GM12878 (cell line): Measurements from ENCODE around the gene TEX9. TPM values are rescaled to one million over a fixed set of nuclear protein-coding genes. Genes with fewer than 3 reads are reported as not detected.

ENCODE experiments used
- ATAC-seq: fragments of 200-7000 bp; cut with Tn5 transposase; 3 replicates; pipeline ENCODE4 v1.9.1; 2020; ENCODE audit warnings: mild to moderate bottlenecking, moderate library complexity
- BruUV-seq: library from RNA; stranded (reverse); fragments of 400-500 nt; replicated peaks from 2 replicates; lab custom pipeline; 2021; lab: Mats Ljungman, UMichigan
- CTCF ChIA-PET: fragments of 300-600 bp; sonication (Branson Sonifier 250); formaldehyde crosslinking; extraction: SDS; loops from one replicate; lab custom pipeline; 2021; ENCODE audit warnings: inconsistent platforms; lab: Yijun Ruan, JAX
- POLR2A ChIA-PET: fragments of 350-600 bp; formaldehyde crosslinking; extraction: SDS; loops from one replicate; lab custom pipeline; 2021; ENCODE audit warnings: inconsistent platforms; lab: Charles Lee
- RAD21 ChIA-PET: fragments of 300-600 bp; sonication (Branson Sonifier 250); formaldehyde crosslinking; loops from one replicate; lab custom pipeline; 2023; ENCODE audit warnings: antibody characterized with exemption; ENCODE audit not compliant: unreplicated experiment; lab: Charles Lee
- SMC1A ChIA-PET: fragments of 300-600 bp; sonication (Branson Sonifier 250); formaldehyde crosslinking; loops from one replicate; lab custom pipeline; 2023; ENCODE audit not compliant: unreplicated experiment, uncharacterized antibody; lab: Charles Lee
- DNase-seq: peaks from one replicate; pipeline ENCODE4 v3.0.0-alpha.2; 2011; ENCODE audit warnings: low read depth, low spot score
- FAIRE-seq: peaks from 3 replicates; lab custom pipeline; 2011; peaks lifted over from hg19 to GRCh38; lab: Jason Lieb, UNC
- H2AFZ ChIP-seq: 2 replicates; pipeline ENCODE4 v1.6.0; 2011; ENCODE audit warnings: low read depth, low read length, control low read depth; ENCODE audit not compliant: control insufficient read depth
- H3K27ac ChIP-seq: 2 replicates; pipeline ENCODE4 v1.5.1; 2011; ENCODE audit warnings: control low read depth; ENCODE audit not compliant: control insufficient read depth, insufficient read depth
- H3K27me3 ChIP-seq, 2 experiments: replicated peaks in 1 of 2; 2 replicates each; pipeline versions ENCODE4 v1.6.0 to v1.6.1; 2011; ENCODE audit warnings: low read length in 1 of 2; ENCODE audit not compliant: control insufficient read depth in 2 of 2, insufficient read depth in 2 of 2
- H3K36me3 ChIP-seq, 2 experiments: 2 replicates each; pipeline ENCODE4 v1.5.1; 2011; ENCODE audit warnings: low read length in 1 of 2; ENCODE audit not compliant: control insufficient read depth in 2 of 2, insufficient read depth in 2 of 2
- H3K4me1 ChIP-seq: 2 replicates; pipeline ENCODE4 v1.6.1; 2011; ENCODE audit warnings: mild to moderate bottlenecking, low read length, moderate library complexity, mixed read lengths; ENCODE audit not compliant: control insufficient read depth, insufficient read depth
- H3K4me2 ChIP-seq: 2 replicates; pipeline ENCODE4 v1.6.0; 2011; ENCODE audit warnings: control low read depth; ENCODE audit not compliant: control insufficient read depth, insufficient read depth
- H3K4me3 ChIP-seq: fragments of 200-600 bp; sonication (generic); 2 replicates; pipeline ENCODE4 v1.5.1; 2016
- H3K79me2 ChIP-seq: 2 replicates; pipeline ENCODE4 v1.6.0; 2011; ENCODE audit warnings: low read length; ENCODE audit not compliant: control insufficient read depth, insufficient read depth
- H3K9ac ChIP-seq: 2 replicates; pipeline ENCODE4 v1.8.0; 2011; ENCODE audit warnings: low read length, control low read depth, mixed read lengths; ENCODE audit not compliant: control insufficient read depth, insufficient read depth
- H3K9me3 ChIP-seq: replicated peaks from 3 replicates; pipeline ENCODE4 v1.5.1; 2011; ENCODE audit warnings: mild to moderate bottlenecking, low read length; ENCODE audit not compliant: control insufficient read depth, insufficient read depth
- H4K20me1 ChIP-seq: 2 replicates; pipeline ENCODE4 v1.6.0; 2011; ENCODE audit not compliant: control insufficient read depth, insufficient read depth
- ATF3 ChIP-seq: IDR thresholded peaks from 2 replicates; pipeline ENCODE4 v1.6.1; 2011; ENCODE audit warnings: low read depth, mild to moderate bottlenecking, low read length, moderate library complexity, borderline replicate concordance; ENCODE audit errors: extremely low read depth
- BCL11A ChIP-seq: IDR thresholded peaks from 2 replicates; pipeline ENCODE4 v1.6.1; 2011; ENCODE audit warnings: low read depth, low read length
- BRCA1 ChIP-seq: IDR thresholded peaks from 2 replicates; pipeline ENCODE4 v1.6.1; 2011; ENCODE audit warnings: low read depth, low read length, improper control_type of control experiment
- IKZF1 ChIP-seq: fragments of 450-650 bp; conservative IDR thresholded peaks from 2 replicates; pipeline ENCODE4 v1.6.1; 2017; ENCODE audit warnings: antibody characterized with exemption, mild to moderate bottlenecking
- IKZF2 ChIP-seq, 2 experiments: fragments of 450-650 bp; IDR thresholded peaks; 2 replicates each; pipeline ENCODE4 v1.6.1; 2017; ENCODE audit warnings: mild to moderate bottlenecking in 2 of 2, moderate library complexity in 2 of 2
- MAX ChIP-seq: IDR thresholded peaks from 2 replicates; pipeline ENCODE4 v1.6.1; 2012; ENCODE audit warnings: low read depth, low read length, improper control_type of control experiment
- MYB ChIP-seq: fragments of 150-350 bp; IDR thresholded peaks from 2 replicates; pipeline ENCODE4 v1.6.1; 2014; ENCODE audit warnings: mild to moderate bottlenecking, low read depth, low read length, borderline replicate concordance
- NFIC ChIP-seq: IDR thresholded peaks from 2 replicates; pipeline ENCODE4 v1.6.1; 2012; ENCODE audit warnings: low read depth, mild to moderate bottlenecking, inconsistent platforms, low read length, moderate library complexity
- PAX8 ChIP-seq: fragments of 450-650 bp; IDR thresholded peaks from 2 replicates; pipeline ENCODE4 v1.6.1; 2017; ENCODE audit warnings: mild to moderate bottlenecking, moderate library complexity
- USF1 ChIP-seq: IDR thresholded peaks from 2 replicates; pipeline ENCODE4 v1.6.1; 2011; ENCODE audit warnings: borderline replicate concordance, low read depth, mild to moderate bottlenecking, moderate library complexity, mixed read lengths, low read length; ENCODE audit not compliant: insufficient read depth; ENCODE audit errors: extremely low read length
- WGBS: methylation state at CpG from one replicate; pipeline ENCODE4 v1.1.6; 2016; ENCODE audit warnings: low lambda C conversion rate; ENCODE audit not compliant: insufficient replicate concordance, insufficient coverage; ENCODE audit errors: missing lambda C conversion rate; 5-methylcytosine and 5-hydroxymethylcytosine counted together
- in situ Hi-C: fragments of 300-500 bp; cut with MboI; formaldehyde crosslinking; loops from 9 replicates; pipeline ENCODE4 v1.14.3; 2018; ENCODE audit warnings: mixed read lengths
- intact Hi-C: fragments of 100-400 bp; cut with micrococcal nuclease; formaldehyde crosslinking; loops from one replicate; pipeline ENCODE4 v1.14.2; 2022; ENCODE audit not compliant: unreplicated experiment
- polyA plus RNA-seq, 11 experiments: library from polyadenylated mRNA; depleted of rRNA in 4 of 11; unstranded in 6 of 11; stranded (reverse) in 5 of 11; fragments of >200 nt; fragmentation: Nextera tagmentation in 4 of 11; fragmentation: Illumina TruSeq in 1 of 11; extraction: Ambion mirVana in 4 of 11; extraction: Trizol in 1 of 11; gene quantifications; 1 replicate in 1 of 11; 2 replicates in 10 of 11; pipeline versions ENCODE4 v1.2.1 to v1.2.3, GENCODE V29; 2011 to 2016; ENCODE audit warnings: inconsistent platforms in 2 of 11, missing spikeins in 2 of 11, low read depth in 1 of 11
- total RNA-seq, 4 experiments: library from RNA; depleted of rRNA in 3 of 4; stranded (reverse); fragments of >200 nt in 3 of 4; fragmentation: Illumina TruSeq in 1 of 4; extraction: Trizol in 1 of 4; gene quantifications; 2 replicates each; pipeline versions ENCODE4 v1.2.1 to v1.2.3, GENCODE V29; 2013 to 2021
- TF ChIP-seq, protein P1 (sequence below): IDR thresholded peaks from 2 replicates; pipeline ENCODE4 v1.6.1; 2012; ENCODE audit warnings: improper control_type of control experiment, low read depth, low read length; ENCODE audit not compliant: insufficient replicate concordance
- TF ChIP-seq, protein P2 (sequence below): IDR thresholded peaks from 2 replicates; pipeline ENCODE4 v1.6.1; 2012; ENCODE audit warnings: low read length, inconsistent platforms
- TF ChIP-seq, protein P3 (sequence below): fragments of 450-650 bp; IDR thresholded peaks from 2 replicates; pipeline ENCODE4 v1.6.1; 2014; ENCODE audit warnings: mild to moderate bottlenecking

Gene TEX9
- total and polyA plus RNA-seq, 10 of the 15 experiments (the other 5 are each of a cell fraction or from before 2014, with no cell fraction given) = 9.0 to 155 (median 70.0) TPM

DNA sequence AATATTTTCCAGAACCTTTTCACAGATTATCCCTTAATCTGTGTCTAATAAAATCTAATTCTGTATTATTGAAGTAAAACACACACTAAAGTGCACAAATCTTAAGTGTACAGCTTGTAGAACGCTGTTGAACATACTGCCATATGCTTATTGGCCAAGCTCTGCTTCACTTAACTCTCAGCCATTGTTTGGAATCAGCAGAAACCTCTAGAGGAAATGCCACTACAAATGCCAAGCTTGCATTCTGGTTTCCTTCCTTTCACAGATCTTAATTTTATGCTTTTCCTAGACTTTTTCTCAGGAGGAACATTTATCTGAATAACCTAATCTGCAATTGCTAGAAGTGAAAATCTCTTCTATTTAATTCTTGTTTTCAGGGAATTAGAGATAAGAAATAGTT is 89.6 kb downstream of the TEX9 start:
- in situ Hi-C loops (no loop called here), intact Hi-C loops (no loop called here)
- BruUV-seq = no TSS peak
- WGBS = 47% methylated on average over 1 of the region's 1 CpG
- Histone ChIP-seq H3K4me1 (no peaks in the 10 kb centered on the region), H3K36me3 (no peaks in the 10 kb centered on the region), H3K79me2 (no peaks in the 10 kb centered on the region), H3K4me3 (no peak overlapping the region), H4K20me1 (no peaks in the 10 kb centered on the region), H3K4me2 (no peak overlapping the region), H2AFZ (no peak overlapping the region), H3K9ac (no peak overlapping the region), H3K27ac (no peak overlapping the region), H3K27me3 (no peaks in the 10 kb centered on the region), H3K9me3 (no peaks in the 10 kb centered on the region)
- CTCF ChIA-PET = interaction anchor here (0.7 kb wide), 1 partner anchor 159 kb away, joined by 3 read pairs; no protein-coding TSS in a partner anchor
- DNase-seq = no peak
- SMC1A ChIA-PET = no interaction called here
- POLR2A ChIA-PET = no interaction called here
- no peak for ATAC-seq
- FAIRE-seq = no peak
- RAD21 ChIA-PET = no interaction called here
- TF ChIP-seq, protein P1, sequence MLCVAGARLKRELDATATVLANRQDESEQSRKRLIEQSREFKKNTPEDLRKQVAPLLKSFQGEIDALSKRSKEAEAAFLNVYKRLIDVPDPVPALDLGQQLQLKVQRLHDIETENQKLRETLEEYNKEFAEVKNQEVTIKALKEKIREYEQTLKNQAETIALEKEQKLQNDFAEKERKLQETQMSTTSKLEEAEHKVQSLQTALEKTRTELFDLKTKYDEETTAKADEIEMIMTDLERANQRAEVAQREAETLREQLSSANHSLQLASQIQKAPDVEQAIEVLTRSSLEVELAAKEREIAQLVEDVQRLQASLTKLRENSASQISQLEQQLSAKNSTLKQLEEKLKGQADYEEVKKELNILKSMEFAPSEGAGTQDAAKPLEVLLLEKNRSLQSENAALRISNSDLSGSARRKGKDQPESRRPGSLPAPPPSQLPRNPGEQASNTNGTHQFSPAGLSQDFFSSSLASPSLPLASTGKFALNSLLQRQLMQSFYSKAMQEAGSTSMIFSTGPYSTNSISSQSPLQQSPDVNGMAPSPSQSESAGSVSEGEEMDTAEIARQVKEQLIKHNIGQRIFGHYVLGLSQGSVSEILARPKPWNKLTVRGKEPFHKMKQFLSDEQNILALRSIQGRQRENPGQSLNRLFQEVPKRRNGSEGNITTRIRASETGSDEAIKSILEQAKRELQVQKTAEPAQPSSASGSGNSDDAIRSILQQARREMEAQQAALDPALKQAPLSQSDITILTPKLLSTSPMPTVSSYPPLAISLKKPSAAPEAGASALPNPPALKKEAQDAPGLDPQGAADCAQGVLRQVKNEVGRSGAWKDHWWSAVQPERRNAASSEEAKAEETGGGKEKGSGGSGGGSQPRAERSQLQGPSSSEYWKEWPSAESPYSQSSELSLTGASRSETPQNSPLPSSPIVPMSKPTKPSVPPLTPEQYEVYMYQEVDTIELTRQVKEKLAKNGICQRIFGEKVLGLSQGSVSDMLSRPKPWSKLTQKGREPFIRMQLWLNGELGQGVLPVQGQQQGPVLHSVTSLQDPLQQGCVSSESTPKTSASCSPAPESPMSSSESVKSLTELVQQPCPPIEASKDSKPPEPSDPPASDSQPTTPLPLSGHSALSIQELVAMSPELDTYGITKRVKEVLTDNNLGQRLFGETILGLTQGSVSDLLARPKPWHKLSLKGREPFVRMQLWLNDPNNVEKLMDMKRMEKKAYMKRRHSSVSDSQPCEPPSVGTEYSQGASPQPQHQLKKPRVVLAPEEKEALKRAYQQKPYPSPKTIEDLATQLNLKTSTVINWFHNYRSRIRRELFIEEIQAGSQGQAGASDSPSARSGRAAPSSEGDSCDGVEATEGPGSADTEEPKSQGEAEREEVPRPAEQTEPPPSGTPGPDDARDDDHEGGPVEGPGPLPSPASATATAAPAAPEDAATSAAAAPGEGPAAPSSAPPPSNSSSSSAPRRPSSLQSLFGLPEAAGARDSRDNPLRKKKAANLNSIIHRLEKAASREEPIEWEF = no peak
- TF ChIP-seq IKZF1 = no peak
- no peak for TF ChIP-seq MAX
- TF ChIP-seq MYB = no peak
- TF ChIP-seq PAX8 = no peak
- TF ChIP-seq, protein P2, sequence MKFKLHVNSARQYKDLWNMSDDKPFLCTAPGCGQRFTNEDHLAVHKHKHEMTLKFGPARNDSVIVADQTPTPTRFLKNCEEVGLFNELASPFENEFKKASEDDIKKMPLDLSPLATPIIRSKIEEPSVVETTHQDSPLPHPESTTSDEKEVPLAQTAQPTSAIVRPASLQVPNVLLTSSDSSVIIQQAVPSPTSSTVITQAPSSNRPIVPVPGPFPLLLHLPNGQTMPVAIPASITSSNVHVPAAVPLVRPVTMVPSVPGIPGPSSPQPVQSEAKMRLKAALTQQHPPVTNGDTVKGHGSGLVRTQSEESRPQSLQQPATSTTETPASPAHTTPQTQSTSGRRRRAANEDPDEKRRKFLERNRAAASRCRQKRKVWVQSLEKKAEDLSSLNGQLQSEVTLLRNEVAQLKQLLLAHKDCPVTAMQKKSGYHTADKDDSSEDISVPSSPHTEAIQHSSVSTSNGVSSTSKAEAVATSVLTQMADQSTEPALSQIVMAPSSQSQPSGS = no peak
- TF ChIP-seq IKZF2 (IDR thresholded peaks at IDR 0.05) = no peak
- no peak for TF ChIP-seq ATF3
- TF ChIP-seq BCL11A = no peak
- no peak for TF ChIP-seq USF1
- TF ChIP-seq BRCA1 = no peak
- TF ChIP-seq NFIC = no peak
- TF ChIP-seq, protein P3, sequence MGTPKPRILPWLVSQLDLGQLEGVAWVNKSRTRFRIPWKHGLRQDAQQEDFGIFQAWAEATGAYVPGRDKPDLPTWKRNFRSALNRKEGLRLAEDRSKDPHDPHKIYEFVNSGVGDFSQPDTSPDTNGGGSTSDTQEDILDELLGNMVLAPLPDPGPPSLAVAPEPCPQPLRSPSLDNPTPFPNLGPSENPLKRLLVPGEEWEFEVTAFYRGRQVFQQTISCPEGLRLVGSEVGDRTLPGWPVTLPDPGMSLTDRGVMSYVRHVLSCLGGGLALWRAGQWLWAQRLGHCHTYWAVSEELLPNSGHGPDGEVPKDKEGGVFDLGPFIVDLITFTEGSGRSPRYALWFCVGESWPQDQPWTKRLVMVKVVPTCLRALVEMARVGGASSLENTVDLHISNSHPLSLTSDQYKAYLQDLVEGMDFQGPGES = no peak
